Stimulated activated CD8-positive, alpha-beta memory T cell treated with anti-CD3 and anti-CD28 coated beads, Interleukin-7, amount 100 ng/mL, for 48 hours (primary cell): Measurements from ENCODE around the gene NIPBL.
"Not testable (repeated sequence)": the region's sequence is repeated elsewhere in the genome, so short reads cannot be mapped to it uniquely, and the experiment has no call there.

Source experiments
- DNase-seq, 2 donors: peaks; one replicate each; pipeline ENCODE4 v3.0.0-alpha.2; 2020; ENCODE audit warnings: low read depth in 1 of 2; ENCODE audit errors: extremely low read depth in 1 of 2

NIPBL gene

GRCh38 chr5:37082977-37083376, 206.4 kb downstream of the NIPBL start:
- not testable (repeated sequence) for DNase-seq

DNA sequence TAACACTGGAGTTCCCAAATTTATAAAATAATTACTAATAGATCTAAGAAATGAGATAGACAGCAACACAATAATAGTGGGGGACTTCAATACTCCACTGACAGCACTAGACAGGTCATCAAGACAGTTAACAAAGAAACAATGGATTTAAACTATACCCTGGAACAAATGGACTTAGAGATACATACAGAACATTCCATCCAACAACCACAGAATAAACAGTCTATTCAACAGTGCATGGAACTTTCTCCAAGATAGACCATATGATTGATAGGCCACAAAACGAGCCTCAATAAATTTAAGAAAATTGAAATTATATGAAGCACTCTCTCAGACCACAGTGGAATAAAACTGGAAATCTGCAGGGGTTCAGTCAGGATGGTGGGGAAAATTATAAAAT, 209.5 kb downstream of the NIPBL start:
- DNase-seq: not testable (repeated sequence)

DNA sequence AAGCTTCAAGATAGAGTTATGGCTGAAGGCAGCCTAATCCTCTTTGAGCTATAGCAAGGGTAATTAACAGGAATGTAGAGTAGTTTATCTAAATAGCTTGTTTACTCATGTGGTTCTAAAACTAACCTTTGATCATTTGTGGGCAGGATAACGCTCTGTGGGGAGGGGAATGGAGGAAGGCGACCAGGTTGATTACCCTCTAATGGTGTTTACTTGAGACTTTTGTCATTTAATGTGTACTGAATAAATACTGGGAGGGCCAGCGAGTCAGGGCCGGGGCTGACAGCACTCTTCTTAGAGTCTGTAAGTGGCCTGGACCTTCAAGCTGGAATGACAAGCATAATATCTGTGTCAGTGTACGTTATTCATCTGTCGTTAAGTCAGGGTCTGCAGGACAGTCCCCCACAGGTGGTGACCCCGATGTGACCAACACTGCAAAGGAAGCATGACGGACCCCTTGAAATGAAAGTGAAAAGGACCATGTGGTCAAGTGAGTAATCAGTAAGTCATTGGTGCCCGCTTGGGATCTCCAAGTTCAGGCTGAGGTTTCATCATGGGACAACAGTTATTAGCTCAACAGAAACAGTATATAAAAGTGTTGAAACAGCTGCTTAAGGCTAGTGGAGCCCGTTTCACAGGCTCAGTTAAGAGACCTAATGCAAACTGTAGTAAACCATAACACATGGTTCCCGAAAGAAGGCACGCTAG, 210.1 kb downstream of the NIPBL start:
- no peak for DNase-seq

- DNase-seq: no peak
These were observed 211.4 kb downstream of the NIPBL start for GRCh38 chr5:37088009-37088408.

DNA sequence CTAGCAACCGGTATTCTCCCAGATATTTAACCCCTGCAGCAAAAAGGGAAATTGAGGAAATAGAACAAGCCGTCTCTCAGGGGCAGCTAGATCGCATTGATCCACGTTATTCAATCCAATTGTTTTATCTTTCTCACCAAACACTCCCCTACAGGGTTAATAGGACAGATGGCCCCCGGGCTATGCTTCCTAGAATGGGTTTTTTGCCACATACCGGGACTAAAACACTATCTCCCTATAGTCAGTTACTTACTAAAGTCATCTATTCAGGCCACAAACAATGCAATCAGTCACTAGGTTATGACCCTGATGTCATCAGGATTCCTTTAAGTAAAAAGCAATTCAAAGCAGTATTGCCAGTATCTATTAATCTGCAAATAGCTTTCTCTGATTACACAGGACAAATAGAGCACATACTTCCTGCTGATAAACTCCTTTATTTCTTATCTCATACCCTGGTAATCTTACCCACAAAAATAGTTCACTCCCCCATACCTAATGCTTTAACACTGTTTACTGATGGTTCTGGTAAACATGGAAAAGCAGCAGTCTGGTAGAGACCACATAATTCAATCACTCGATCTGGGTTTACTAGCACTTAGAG, 213.7 kb downstream of the NIPBL start:
- no peak for DNase-seq

- no peak for DNase-seq
These were observed 214.2 kb downstream of the NIPBL start for GRCh38 chr5:37090781-37091180.

DNA sequence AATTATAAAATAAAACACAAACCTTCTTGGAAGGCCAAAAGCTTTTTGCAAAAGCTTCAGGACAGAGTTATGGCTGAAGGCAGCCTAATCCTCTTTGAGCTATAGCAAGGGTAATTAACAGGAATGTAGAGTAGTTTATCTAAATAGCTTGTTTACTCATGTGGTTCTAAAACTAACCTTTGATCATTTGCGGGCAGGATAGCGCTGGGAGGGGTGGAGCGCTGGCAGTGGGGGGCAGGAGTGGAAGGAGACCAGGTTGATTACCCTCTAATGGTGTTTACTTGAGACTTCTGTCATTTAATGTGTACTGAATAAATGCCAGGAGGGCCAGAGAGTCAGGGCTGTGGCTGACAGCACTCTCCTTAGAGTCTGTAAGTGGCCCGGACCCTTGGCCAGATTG, 217.2 kb downstream of the NIPBL start:
- not testable (repeated sequence) for DNase-seq

- DNase-seq: not testable (repeated sequence)
These were observed 222.7 kb downstream of the NIPBL start for GRCh38 chr5:37099267-37099666.

GRCh38 chr5:37103302-37103701, 226.7 kb downstream of the NIPBL start:
- DNase-seq: no peak

GRCh38 chr5:37109338-37109737, 232.8 kb downstream of the NIPBL start:
- DNase-seq: no peak

GRCh38 chr5:37110135-37110534, 233.6 kb downstream of the NIPBL start:
- DNase-seq: no peak

- no peak for DNase-seq
These were observed 235.1 kb downstream of the NIPBL start for GRCh38 chr5:37111426-37112382.

- DNase-seq: no peak
These were observed 235.9 kb downstream of the NIPBL start for GRCh38 chr5:37112383-37112991.
